ENCODE data around the gene GPR34.

The GPR34 gene

DNA sequence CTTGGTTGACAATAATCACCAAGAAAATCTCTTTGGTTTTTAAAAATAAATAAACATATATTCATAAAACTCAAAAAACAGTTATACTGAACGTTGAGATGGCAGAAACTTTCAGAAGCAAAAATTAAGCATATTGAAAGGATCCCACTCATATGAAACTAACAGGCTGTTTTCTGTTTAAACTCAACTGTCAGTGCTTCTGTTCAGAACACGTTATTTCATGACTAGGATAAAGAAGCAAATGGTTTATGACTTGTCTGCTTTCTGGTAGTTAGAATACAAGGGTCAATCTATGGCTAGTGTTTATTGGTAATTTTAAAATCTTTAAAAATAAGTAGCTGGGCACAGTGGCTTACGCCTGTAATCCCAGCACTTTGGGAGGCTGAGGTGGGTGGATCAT, 39.4 kb downstream of the GPR34 start:
- DNase-seq (ENCODE audit: low read depth, low spot score), result no peak

DNA sequence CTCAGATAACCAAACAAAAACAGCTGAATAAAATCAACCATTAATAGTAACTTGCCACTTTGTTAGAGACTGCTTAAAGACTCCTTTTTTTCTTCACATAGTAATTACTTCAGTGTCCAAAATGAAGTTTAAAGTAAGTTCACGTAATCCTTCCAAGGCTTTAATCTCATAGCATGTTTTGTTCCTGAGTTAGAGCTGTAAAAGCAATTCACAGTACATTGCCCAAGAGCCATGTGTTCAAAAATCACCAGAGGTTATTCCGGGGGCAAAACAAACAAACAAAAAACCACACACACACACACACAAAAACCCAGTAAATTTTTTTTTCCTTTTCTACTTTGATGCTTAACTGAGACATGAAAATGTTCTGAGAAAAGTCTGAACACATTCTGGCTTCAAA, 41.3 kb downstream of the GPR34 start:
- no peak overlapping the region for H3K27ac ChIP-seq
- DNase-seq (ENCODE audit: low read depth, low spot score), result no peak

More for the DNA sequence above, 39.4 kb downstream of the GPR34 start:
- H3K27ac ChIP-seq, result no peak overlapping the region

DNA sequence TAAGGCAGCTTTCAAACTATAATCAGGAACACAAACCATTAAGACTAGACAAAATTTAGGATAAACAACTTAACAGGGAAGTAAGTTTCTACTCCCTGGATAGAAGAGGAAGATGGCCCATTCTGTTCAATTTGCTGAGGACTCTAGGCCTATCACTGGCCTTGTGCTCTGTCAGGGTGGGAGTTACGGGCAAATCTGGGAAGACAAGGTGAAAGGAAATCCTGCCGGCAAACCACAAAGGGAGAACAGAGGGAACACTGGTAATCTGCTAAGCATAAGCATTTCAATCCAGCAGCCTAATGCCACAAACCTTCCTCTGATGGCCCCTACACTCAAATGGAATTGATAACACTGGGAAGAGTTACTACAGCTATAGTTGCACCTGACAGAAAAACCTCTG, 43.5 kb downstream of the GPR34 start:
- no peak overlapping the region for H3K27ac ChIP-seq
- DNase-seq (ENCODE audit: low read depth, low spot score), result no peak

DNA sequence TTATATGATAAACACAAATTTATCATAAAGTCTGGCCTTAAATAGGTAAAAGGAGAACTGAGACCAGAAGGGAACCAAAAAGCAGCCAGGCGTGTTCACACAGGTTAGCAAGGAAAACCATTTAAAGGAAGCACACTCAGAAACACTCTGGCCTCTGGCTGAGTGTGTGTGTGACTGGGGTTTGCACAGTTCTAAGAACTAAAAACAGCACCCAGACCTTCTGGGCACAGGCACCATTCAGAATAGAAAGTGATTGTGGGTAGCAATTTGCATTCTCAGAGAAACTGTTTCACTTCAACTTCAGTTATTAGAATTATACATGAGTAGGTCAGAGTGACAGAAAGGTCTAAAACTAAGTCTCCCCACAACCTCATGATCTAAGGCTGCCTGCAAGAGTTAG, 45.2 kb downstream of the GPR34 start:
- no peak for DNase-seq (ENCODE audit: low read depth, low spot score)
- H3K27ac ChIP-seq, result no peak overlapping the region

DNA sequence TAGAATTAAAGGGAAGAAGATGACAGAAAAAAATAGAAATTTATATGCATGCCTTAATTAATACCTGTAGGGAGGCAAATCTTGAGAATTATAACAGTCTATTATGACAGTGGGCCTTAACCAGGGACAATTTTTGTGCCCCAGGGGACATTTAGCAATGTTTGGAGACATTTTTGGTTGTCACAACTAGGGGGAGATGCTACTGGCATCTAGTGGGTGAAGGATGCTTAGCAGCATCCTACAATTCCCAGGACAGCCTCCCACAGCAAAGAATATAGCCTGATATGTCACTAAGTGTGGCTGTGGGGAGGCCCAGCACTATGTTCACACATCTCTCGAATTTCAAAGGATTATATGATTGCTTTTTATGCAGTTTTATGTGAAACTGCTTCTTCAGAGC, 45.8 kb downstream of the GPR34 start:
- H3K27ac ChIP-seq, result no peak overlapping the region
- no peak for DNase-seq (ENCODE audit: low read depth, low spot score)

DNA sequence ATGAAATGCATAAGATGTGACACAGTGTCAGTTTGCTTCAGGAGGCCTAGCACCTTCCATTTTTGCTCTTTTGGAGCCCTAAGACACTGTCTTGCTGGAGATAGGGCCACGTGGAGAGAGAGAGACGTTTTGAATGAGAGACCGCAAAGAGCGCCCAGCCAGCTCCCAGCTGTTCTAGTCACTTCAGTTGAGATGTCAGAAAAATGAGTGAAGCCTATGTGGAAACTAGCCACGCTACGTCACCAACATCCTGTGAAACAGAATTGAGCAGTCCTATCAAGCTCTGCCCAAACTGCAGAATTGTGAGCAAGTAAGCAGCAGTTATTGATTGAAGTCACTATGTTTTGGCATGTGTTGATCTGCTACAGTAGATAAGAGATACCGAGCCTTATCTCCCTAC, 48.3 kb downstream of the GPR34 start:
- H3K27ac ChIP-seq, result no peak overlapping the region
- no peak for DNase-seq (ENCODE audit: low read depth, low spot score)

DNA sequence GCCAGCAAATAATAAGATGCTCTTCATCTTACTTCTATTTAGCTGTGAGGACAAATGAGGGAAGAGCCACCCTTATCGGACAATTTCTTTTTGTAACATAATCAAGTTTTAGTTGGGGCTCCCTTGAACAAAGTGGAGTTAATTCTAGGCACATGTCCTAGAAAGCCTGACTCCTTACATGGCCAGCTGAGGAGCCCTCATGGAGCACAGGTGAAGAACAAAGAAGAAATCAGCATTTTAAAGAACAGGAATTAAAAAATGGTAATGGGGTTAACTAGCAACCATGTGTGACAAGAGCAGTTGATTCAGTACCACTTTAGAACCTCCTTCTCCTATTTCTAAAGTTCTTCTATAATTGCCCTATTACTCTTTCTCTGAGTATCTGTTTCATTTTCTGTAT, 51.1 kb downstream of the GPR34 start:
- no peak overlapping the region for H3K27ac ChIP-seq
- no peak for DNase-seq (ENCODE audit: low read depth, low spot score)

Data from epithelial cell of prostate (primary cell).